ENCODE data around the gene MUL1.

- TF ChIP-seq POLR2A (IDR thresholded peaks at IDR 0.05) (no peak), CTCF (IDR thresholded peaks at IDR 0.05) (no peak)
These were observed 12.3 kb downstream of the MUL1 start for GRCh38 chr1:20495661-20496060.
